ENCODE results near the gene FGF12. TPM values are rescaled to one million over a fixed set of nuclear protein-coding genes. Genes with fewer than 3 reads are reported as not detected.

Gene FGF12
- total RNA-seq, 4 donors from 2014 or later = 0.94 to 15.9 (median 15.1) TPM

GRCh38 chr3:192275741-192276355 lies 451.5 kb downstream of the FGF12 start:
- Histone ChIP-seq H3K27me3 (no peaks in the 10 kb centered on the region), H3K4me1 (peaks cover 0 to 11% (median 0%) of the 10 kb centered on the region in 3 donors), H3K9me3 (no peaks in the 10 kb centered on the region), H3K27ac (no peak overlapping the region), H3K4me3 (no peak overlapping the region), H3K36me3 (no peaks in the 10 kb centered on the region)
- ATAC-seq = no peak
- WGBS, 2 donors (ENCODE audit: low coverage in 1 of 2) = 60 to 63% methylated on average over 7 of the region's 7 CpGs
- TF ChIP-seq EP300 (IDR thresholded peaks at IDR 0.05) = no peak
- TF ChIP-seq, protein P1, sequence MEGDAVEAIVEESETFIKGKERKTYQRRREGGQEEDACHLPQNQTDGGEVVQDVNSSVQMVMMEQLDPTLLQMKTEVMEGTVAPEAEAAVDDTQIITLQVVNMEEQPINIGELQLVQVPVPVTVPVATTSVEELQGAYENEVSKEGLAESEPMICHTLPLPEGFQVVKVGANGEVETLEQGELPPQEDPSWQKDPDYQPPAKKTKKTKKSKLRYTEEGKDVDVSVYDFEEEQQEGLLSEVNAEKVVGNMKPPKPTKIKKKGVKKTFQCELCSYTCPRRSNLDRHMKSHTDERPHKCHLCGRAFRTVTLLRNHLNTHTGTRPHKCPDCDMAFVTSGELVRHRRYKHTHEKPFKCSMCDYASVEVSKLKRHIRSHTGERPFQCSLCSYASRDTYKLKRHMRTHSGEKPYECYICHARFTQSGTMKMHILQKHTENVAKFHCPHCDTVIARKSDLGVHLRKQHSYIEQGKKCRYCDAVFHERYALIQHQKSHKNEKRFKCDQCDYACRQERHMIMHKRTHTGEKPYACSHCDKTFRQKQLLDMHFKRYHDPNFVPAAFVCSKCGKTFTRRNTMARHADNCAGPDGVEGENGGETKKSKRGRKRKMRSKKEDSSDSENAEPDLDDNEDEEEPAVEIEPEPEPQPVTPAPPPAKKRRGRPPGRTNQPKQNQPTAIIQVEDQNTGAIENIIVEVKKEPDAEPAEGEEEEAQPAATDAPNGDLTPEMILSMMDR (IDR thresholded peaks at IDR 0.05) = no peak
- TF ChIP-seq POLR2A (IDR thresholded peaks at IDR 0.05) = no peak
- TF ChIP-seq POLR2AphosphoS5 (IDR thresholded peaks at IDR 0.05) = no peak

DNA sequence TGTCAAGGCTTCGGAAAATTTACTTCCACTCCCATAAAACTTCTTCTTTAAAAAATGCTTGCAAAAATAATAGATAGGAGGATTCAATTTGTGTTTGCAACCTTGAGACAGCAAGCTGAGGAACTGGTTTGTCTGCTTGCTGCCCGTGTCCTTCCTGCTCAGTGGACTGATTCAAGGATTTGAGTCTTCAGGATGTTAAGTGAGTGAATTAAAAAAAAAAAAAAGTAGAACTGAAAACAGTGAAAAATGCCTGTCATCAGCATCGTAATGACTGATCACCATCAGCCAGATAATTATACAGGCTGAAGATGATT lies 453.7 kb downstream of the FGF12 start:
- H3K4me1 ChIP-seq = peaks cover 0 to 13% (median 0%) of the 10 kb centered on the region in 3 donors
- no peaks in the 10 kb centered on the region for H3K27me3 ChIP-seq
- WGBS, 2 donors (ENCODE audit: low coverage in 1 of 2) = 59 to 74% methylated on average over 2 to 3 of the region's 3 CpGs
- H3K36me3 ChIP-seq = no peaks in the 10 kb centered on the region
- ATAC-seq = no peak
- H3K9me3 ChIP-seq = no peaks in the 10 kb centered on the region
- TF ChIP-seq, protein P1 (IDR thresholded peaks at IDR 0.05) = no peak
- no peak for TF ChIP-seq POLR2A (IDR thresholded peaks at IDR 0.05)
- no peak for TF ChIP-seq EP300 (IDR thresholded peaks at IDR 0.05)
- no peak for TF ChIP-seq POLR2AphosphoS5 (IDR thresholded peaks at IDR 0.05)
- no peak overlapping the region for H3K27ac ChIP-seq
- no peak overlapping the region for H3K4me3 ChIP-seq

DNA sequence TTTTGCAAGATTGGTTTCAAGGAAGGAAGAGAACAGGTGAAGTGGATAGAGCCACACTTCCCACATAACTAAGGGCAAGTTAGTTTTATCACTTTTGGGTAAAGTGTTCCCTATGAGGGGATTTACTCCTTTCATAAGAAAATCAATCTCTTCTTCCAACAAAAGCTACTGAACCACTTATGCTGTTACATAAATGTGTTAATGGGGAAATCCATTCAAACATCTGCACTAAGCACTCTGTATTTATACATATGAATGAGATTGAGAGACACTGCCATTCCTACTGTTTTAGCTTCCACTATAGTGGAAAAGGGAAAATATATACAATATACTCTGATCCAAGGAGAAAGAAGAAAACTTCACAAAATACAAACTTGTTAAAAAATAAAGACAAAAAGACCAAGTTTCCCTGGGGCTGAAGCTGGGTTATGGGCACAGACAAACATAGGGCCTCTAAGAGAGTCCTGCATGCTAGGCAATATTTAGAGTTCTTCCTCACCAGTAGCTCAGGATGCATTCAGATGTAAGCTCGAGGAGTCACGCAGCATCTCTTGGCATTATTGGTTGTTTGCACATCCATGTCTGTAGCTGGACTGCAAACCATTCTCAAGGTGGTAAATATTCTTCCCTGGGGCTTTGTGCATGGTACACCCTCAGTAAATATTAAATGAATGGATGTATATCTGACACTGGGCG lies 454.2 kb downstream of the FGF12 start:
- H3K9me3 ChIP-seq = no peaks in the 10 kb centered on the region
- H3K36me3 ChIP-seq = no peaks in the 10 kb centered on the region
- no peak for TF ChIP-seq POLR2AphosphoS5 (IDR thresholded peaks at IDR 0.05)
- TF ChIP-seq POLR2A (IDR thresholded peaks at IDR 0.05) = no peak
- no peak for TF ChIP-seq EP300 (IDR thresholded peaks at IDR 0.05)
- WGBS, 2 donors (ENCODE audit: low coverage in 1 of 2) = 83 to 86% methylated on average over 1 to 3 of the region's 3 CpGs
- H3K4me1 ChIP-seq = peaks cover 0 to 13% (median 0%) of the 10 kb centered on the region in 3 donors
- H3K4me3 ChIP-seq = no peak overlapping the region
- no peak overlapping the region for H3K27ac ChIP-seq
- H3K27me3 ChIP-seq = no peaks in the 10 kb centered on the region
- no peak for ATAC-seq

- H3K27me3 ChIP-seq = no peaks in the 10 kb centered on the region
- TF ChIP-seq, protein P1 (IDR thresholded peaks at IDR 0.05) = no peak
- TF ChIP-seq EP300 (IDR thresholded peaks at IDR 0.05) = no peak
- no peak for TF ChIP-seq POLR2A (IDR thresholded peaks at IDR 0.05)
- no peak for TF ChIP-seq POLR2AphosphoS5 (IDR thresholded peaks at IDR 0.05)
- no peaks in the 10 kb centered on the region for H3K4me1 ChIP-seq
- no peak for ATAC-seq
- no peak overlapping the region for H3K4me3 ChIP-seq
- WGBS, 2 donors (ENCODE audit: low coverage in 1 of 2) = 48 to 52% methylated on average over 4 of the region's 4 CpGs
- H3K9me3 ChIP-seq = no peaks in the 10 kb centered on the region
- no peaks in the 10 kb centered on the region for H3K36me3 ChIP-seq
- no peak overlapping the region for H3K27ac ChIP-seq
Measured at GRCh38 chr3:192262001-192262400, 465.3 kb downstream of the FGF12 start.

GRCh38 chr3:192261135-192261534 lies 466.2 kb downstream of the FGF12 start:
- 59 to 94% methylated on average over 3 of the region's 3 CpGs for WGBS, 2 donors (ENCODE audit: low coverage in 1 of 2)
- ATAC-seq = no peak

More at GRCh38 chr3:192261135-192261534, 466.2 kb downstream of the FGF12 start:
- Histone ChIP-seq H3K9me3 (no peaks in the 10 kb centered on the region), H3K27me3 (no peaks in the 10 kb centered on the region), H3K4me1 (no peaks in the 10 kb centered on the region), H3K4me3 (no peak overlapping the region), H3K27ac (no peak overlapping the region), H3K36me3 (no peaks in the 10 kb centered on the region)
- no peak for TF ChIP-seq POLR2AphosphoS5 (IDR thresholded peaks at IDR 0.05)
- TF ChIP-seq POLR2A (IDR thresholded peaks at IDR 0.05) = no peak
- TF ChIP-seq, protein P1 (IDR thresholded peaks at IDR 0.05) = no peak
- no peak for TF ChIP-seq EP300 (IDR thresholded peaks at IDR 0.05)
